HEK293T (cell line): Measurements from ENCODE around the gene WDR82.

Experiments used
- CTCF ChIA-PET: fragments of 350-600 bp; formaldehyde crosslinking; extraction: SDS; loops from one replicate; lab custom pipeline; 2021; ENCODE audit warnings: antibody characterized with exemption, inconsistent platforms; lab: Yijun Ruan, JAX
- POLR2A ChIA-PET: fragments of 350-600 bp; formaldehyde crosslinking; extraction: SDS; loops from one replicate; lab custom pipeline; 2020; ENCODE audit warnings: antibody characterized with exemption, inconsistent platforms; lab: Yijun Ruan, JAX
- DNase-seq: peaks from one replicate; pipeline ENCODE4 v3.0.0; 2012; ENCODE audit warnings: mixed read lengths; ENCODE audit errors: extremely low spot score
- CTBP1 ChIP-seq: fragments of 450-650 bp; IDR thresholded peaks from 2 replicates; pipeline ENCODE4 v1.6.1; 2016; ENCODE audit warnings: borderline replicate concordance
- ELF4 ChIP-seq: fragments of 450-650 bp; IDR thresholded peaks from 2 replicates; pipeline ENCODE4 v1.6.1; 2017; ENCODE audit warnings: antibody characterized with exemption
- FOXA1 ChIP-seq: fragments of 450-650 bp; IDR thresholded peaks from 2 replicates; pipeline ENCODE4 v1.6.1; 2016; ENCODE audit warnings: mild to moderate bottlenecking
- FOXK2 ChIP-seq: fragments of 450-650 bp; IDR thresholded peaks from 2 replicates; pipeline ENCODE4 v1.6.1; 2016; ENCODE audit warnings: mild to moderate bottlenecking
- FOXM1 ChIP-seq: fragments of 450-650 bp; IDR thresholded peaks from 2 replicates; pipeline ENCODE4 v1.6.1; 2017; ENCODE audit warnings: mild to moderate bottlenecking, borderline replicate concordance
- HDGF ChIP-seq: fragments of 450-650 bp; IDR thresholded peaks from 2 replicates; pipeline ENCODE4 v1.6.1; 2017; ENCODE audit warnings: antibody characterized with exemption, borderline replicate concordance
- L3MBTL2 ChIP-seq: fragments of 450-650 bp; conservative IDR thresholded peaks from 2 replicates; pipeline ENCODE4 v1.6.1; 2016; ENCODE audit warnings: mild to moderate bottlenecking
- LEF1 ChIP-seq: fragments of 450-650 bp; IDR thresholded peaks from 2 replicates; pipeline ENCODE4 v1.6.1; 2017; ENCODE audit warnings: mild to moderate bottlenecking, borderline replicate concordance
- NFRKB ChIP-seq: fragments of 450-650 bp; IDR thresholded peaks from 2 replicates; pipeline ENCODE4 v1.6.1; 2016; ENCODE audit warnings: mild to moderate bottlenecking, moderate library complexity
- SP1 ChIP-seq: fragments of 450-650 bp; IDR thresholded peaks from 2 replicates; pipeline ENCODE4 v1.6.1; 2017
- SUZ12 ChIP-seq: fragments of 450-650 bp; IDR thresholded peaks from 2 replicates; pipeline ENCODE4 v1.6.1; 2016; ENCODE audit warnings: mild to moderate bottlenecking
- TARDBP ChIP-seq: fragments of 450-650 bp; IDR thresholded peaks from 2 replicates; pipeline ENCODE4 v1.6.1; 2016
- ZNF384 ChIP-seq: fragments of 450-650 bp; IDR thresholded peaks from 2 replicates; pipeline ENCODE4 v1.6.1; 2016
- TF ChIP-seq, protein P1 (sequence below): fragments of 450-650 bp; IDR thresholded peaks from 2 replicates; pipeline ENCODE4 v1.6.1; 2016

Gene WDR82

DNA sequence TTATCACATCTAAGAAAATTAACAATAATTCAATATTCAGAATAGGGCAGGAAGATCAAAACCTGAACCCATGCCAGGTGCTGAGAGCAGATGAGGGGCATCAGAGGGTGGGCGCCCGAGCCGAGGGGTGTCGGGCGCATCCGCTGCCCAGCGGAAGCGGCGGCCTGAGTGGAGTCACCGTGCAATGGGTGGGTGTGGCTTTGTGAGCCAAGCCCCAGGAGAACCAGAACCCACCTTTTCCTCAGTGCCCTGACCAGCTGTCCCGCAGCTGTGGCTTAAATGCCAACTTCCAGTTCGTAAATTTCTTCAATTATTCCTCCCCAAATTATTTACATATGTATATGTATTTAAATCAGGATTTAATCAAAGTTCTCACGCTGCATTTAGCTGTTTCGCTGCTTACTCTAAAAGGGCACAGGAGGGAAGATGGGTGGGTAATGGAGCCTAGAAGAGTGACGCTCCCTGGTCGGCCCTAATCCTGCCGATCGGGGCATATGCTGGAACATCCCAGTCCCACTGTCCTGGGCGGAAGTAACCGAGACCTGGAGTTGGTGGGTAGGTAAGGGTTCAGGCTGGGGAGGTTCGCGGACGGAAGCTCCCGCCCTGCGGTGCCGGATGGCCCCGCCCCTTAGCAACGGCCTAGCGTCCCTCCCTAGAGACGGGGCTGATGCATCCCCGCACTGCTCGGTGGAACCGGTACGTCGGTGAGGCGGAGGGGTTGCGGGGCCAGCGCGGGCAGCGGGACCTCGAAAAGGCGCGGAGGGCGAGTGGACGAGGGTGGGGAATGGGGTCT is 39.0 kb upstream of the WDR82 start:
- POLR2A ChIA-PET = no interaction called here
- TF ChIP-seq ELF4 (no peak), CTBP1 (no peak)
- TF ChIP-seq, protein P1, sequence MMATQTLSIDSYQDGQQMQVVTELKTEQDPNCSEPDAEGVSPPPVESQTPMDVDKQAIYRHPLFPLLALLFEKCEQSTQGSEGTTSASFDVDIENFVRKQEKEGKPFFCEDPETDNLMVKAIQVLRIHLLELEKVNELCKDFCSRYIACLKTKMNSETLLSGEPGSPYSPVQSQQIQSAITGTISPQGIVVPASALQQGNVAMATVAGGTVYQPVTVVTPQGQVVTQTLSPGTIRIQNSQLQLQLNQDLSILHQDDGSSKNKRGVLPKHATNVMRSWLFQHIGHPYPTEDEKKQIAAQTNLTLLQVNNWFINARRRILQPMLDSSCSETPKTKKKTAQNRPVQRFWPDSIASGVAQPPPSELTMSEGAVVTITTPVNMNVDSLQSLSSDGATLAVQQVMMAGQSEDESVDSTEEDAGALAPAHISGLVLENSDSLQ = no peak
- CTCF ChIA-PET = interaction anchor here (0.7 to 1.3 kb wide), 2 partner anchors 20 to 86 kb away, joined by 4 read pairs; no protein-coding TSS in a partner anchor
- DNase-seq = no peak

DNA sequence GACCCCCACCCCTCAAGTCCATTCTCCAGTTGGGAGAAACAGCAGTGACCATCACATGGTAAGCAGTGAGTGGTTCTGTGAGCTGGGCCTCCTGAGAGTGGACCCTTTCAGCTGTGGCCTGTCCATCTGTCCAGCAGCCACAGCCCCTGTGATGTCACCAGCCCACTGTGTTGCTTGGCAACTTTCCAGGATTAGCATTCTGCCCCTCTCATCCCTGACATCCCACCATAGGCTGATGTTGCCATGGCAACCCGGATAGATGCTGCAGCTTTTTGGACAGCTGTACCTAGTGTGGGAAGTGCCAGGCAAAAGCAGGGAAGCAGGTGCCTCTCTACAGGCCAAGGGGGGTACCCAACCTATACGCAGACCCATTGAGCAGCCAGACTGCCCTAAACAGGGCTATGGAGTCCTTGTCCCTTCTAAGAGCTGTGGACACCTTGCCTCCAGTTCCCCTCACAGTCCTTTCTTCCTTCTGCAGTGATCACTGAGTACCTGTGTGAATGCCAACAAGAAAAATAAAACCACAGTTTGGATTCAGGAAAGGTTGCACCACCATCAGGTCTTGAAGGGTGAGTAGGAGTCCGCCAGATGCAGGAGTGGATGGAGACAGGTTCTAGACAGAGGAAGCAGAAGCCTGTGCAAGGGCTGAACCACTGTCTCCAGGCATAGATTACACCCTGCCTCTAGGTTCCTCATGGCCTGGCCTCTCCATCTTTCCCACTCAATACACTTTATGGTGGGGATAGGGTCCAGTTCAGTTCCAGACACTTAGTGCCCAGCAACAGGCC is 37.7 kb upstream of the WDR82 start, which contains the start of gene DNAH1:
Gene DNAH1 (plus strand): TSS at position 343 of the 788 bp plus-strand sequence. CDS start 6,124 bp downstream, outside the sequence.
- no peak for DNase-seq
- ChIA-PET POLR2A (no interaction called here), CTCF (interaction anchor here (0.6 to 1.3 kb wide), 2 partner anchors 85 to 463 kb away, joined by 3 to 4 read pairs; no protein-coding TSS in a partner anchor)
- TF ChIP-seq LEF1 (no peak), FOXA1 (no peak), FOXK2 (no peak), ELF4 (no peak), NFRKB (no peak)
- TF ChIP-seq, protein P1 = no peak

DNA sequence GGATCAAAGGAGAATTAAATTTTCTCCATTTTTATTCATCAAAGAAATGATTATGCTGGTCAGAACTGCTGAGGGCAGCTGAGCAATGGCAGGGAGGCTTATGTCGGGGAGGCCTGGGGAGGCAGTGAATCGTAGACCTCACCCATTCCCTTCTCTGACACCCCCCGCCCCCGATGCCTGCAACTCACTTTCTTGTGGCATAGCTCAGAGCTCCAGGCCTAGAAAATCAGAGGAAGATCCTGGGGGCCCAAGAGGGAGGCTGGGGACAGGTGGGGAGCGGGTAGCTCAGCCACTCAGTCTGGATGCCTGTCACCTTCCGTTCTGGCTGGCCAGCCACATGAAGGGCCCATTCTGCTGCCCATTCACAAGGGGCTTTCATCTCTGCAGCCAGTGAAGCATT is 36.6 kb upstream of the WDR82 start:
- no peak for DNase-seq
- TF ChIP-seq NFRKB (no peak), FOXK2 (no peak), LEF1 (no peak), SUZ12 (no peak), HDGF (no peak)
- TF ChIP-seq, protein P1 = no peak
- ChIA-PET POLR2A (no interaction called here), CTCF (no interaction called here)

GRCh38 chr3:52314489-52314888 is 36.0 kb upstream of the WDR82 start:
- POLR2A ChIA-PET = no interaction called here
- DNase-seq = no peak
- CTCF ChIA-PET = no interaction called here
- no peak for TF ChIP-seq L3MBTL2

DNA sequence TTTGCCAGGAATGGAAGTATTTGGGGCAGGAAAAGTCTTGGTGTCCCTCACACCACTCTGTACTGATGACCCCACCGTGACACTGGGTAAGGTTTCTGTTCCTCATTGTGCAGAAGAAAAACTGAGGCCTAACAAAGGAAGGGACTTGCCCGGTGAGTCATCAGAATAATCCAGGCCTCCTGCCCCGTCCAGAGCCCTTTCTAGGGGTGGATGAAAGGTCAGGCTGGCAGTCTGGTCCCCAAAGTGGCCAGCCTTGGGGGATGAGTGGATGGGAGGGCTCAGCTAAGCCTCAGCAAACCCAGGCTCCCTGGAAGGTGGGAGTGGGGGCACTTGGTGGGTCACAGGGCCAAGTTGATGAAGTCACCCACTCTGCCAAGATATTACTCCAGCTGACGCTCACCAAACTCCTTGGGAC is 35.3 kb upstream of the WDR82 start:
- no peak for TF ChIP-seq L3MBTL2
- TF ChIP-seq HDGF = no peak
- no peak for TF ChIP-seq ELF4
- TF ChIP-seq FOXA1 = no peak
- no peak for TF ChIP-seq SUZ12
- TF ChIP-seq SP1 = no peak
- TF ChIP-seq, protein P1 = no peak
- TF ChIP-seq ZNF384 = no peak
- TF ChIP-seq NFRKB = no peak
- no peak for TF ChIP-seq CTBP1
- no peak for TF ChIP-seq TARDBP
- TF ChIP-seq FOXM1 = no peak
- ChIA-PET CTCF (no interaction called here), POLR2A (no interaction called here)
- no peak for DNase-seq

- TF ChIP-seq FOXK2 = no peak
- no peak for TF ChIP-seq HDGF
- no peak for TF ChIP-seq L3MBTL2
- TF ChIP-seq LEF1 = no peak
- no peak for DNase-seq
- POLR2A ChIA-PET = no interaction called here
- CTCF ChIA-PET = no interaction called here
Measured at GRCh38 chr3:52313188-52313773, 34.8 kb upstream of the WDR82 start.
